Heart left ventricle (tissue), 13 donors: ENCODE data around the gene BNC2.

ENCODE experiments used
- CTCF ChIP-seq, 12 donors: fragments of 200-600 bp; sonication (generic) in 4 of 12; IDR thresholded peaks; one replicate each; pipeline versions ENCODE4 v1.5.0 to v1.8.0; 2018 to 2022; ENCODE audit warnings: antibody characterized with exemption in 12 of 12, mild to moderate bottlenecking in 5 of 12
- POLR2A ChIP-seq, 2 donors: fragments of 450-650 bp; IDR thresholded peaks; one replicate each; pipeline ENCODE4 v1.6.1; 2017; ENCODE audit warnings: antibody characterized with exemption in 2 of 2, mild to moderate bottlenecking in 2 of 2, moderate library complexity in 2 of 2
- donor health status: ischemic (EF 13 %, LVEDD 7.1; RV severe dilation, severe dysfunction).
- donor health status: DM: no; HTN: yes; CAD: no.
- donor health status: DM: no; HTN: no; CAD: no.
- donor health status: ischemic (EF 25% LVEDD 6.9; RV normal size, moderate dysfunction).
- donor health status: ischemic (EF 25% LVEDD 5.7; RV mildly dilated, moderate dysfunction).
- donor health status: ischemic (EF 35%, LVEDD 5.7; RV mildly dilated, moderate dysfunction).
- donor health status: nonischemic (EF 11% LVEDD 7.7; RV severe dilation, severe dysfunction).
- donor health status: DM: yes; HTN: yes; CAD: no.
- donor health status: PGD.
- donor health status: ischemic (EF 29% LVEDD 5.4; RV normal size, mild dysfunction).
- donor health status: nonischemic (EF 23%, LVEDD 6.1; RV moderate dilation, normal function).

- TF ChIP-seq POLR2A (IDR thresholded peaks at IDR 0.05) = no peak
- no peak for TF ChIP-seq CTCF (IDR thresholded peaks at IDR 0.05)
These were observed 189.9 kb downstream of the BNC2 start for GRCh38 chr9:16680541-16680940.
